Endodermal cell (in vitro differentiated cells): Measurements from ENCODE around the gene CORO2B. TPM values are rescaled to one million over a fixed set of nuclear protein-coding genes. Genes with fewer than 3 reads are reported as not detected.

Experiments
- DNase-seq: peaks from one replicate; pipeline ENCODE4 v3.0.0-alpha.2; 2017
- H3K27ac ChIP-seq: 2 replicates; pipeline ENCODE4 v1.5.1; 2013; ENCODE audit warnings: mild to moderate bottlenecking, low read depth, low read length, moderate library complexity
- H3K27me3 ChIP-seq: 2 replicates; pipeline ENCODE4 v1.6.1; 2013; ENCODE audit warnings: mild to moderate bottlenecking, low read length, moderate library complexity; ENCODE audit not compliant: insufficient read depth, control insufficient read depth, poor library complexity, severe bottlenecking
- H3K36me3 ChIP-seq: 2 replicates; pipeline ENCODE4 v1.7.0; 2013; ENCODE audit warnings: mild to moderate bottlenecking, low read length, moderate library complexity; ENCODE audit not compliant: control insufficient read depth, insufficient read depth
- H3K4me1 ChIP-seq: one replicate; pipeline ENCODE4 v1.7.0; 2013; ENCODE audit warnings: low read length; ENCODE audit not compliant: control insufficient read depth, insufficient read depth
- H3K4me3 ChIP-seq: 2 replicates; pipeline ENCODE4 v1.5.1; 2013; ENCODE audit warnings: mild to moderate bottlenecking, low read length, moderate library complexity
- H3K9ac ChIP-seq: 2 replicates; pipeline ENCODE4 v1.6.1; 2013; ENCODE audit warnings: mild to moderate bottlenecking, low read length, moderate library complexity; ENCODE audit not compliant: poor library complexity, severe bottlenecking; ENCODE audit errors: extremely low read depth
- H3K9me3 ChIP-seq: 2 replicates; pipeline ENCODE4 v1.6.1; 2013; ENCODE audit warnings: mild to moderate bottlenecking, low read length, moderate library complexity; ENCODE audit not compliant: control insufficient read depth
- H3K27ac Mint-ChIP-seq: 2 replicates; pipeline ENCODE4 v1.8.0; 2020; ENCODE audit warnings: mixed read lengths
- H3K27me3 Mint-ChIP-seq: 2 replicates; pipeline ENCODE4 v1.8.0; 2021; ENCODE audit warnings: mild to moderate bottlenecking, mixed read lengths; ENCODE audit not compliant: insufficient read depth
- H3K36me3 Mint-ChIP-seq: 2 replicates; pipeline ENCODE4 v1.8.0; 2020; ENCODE audit warnings: low read depth, mixed read lengths
- H3K4me1 Mint-ChIP-seq: 2 replicates; pipeline ENCODE4 v1.8.0; 2020; ENCODE audit warnings: mixed read lengths
- H3K4me3 Mint-ChIP-seq: 2 replicates; pipeline ENCODE4 v1.8.0; 2020; ENCODE audit warnings: mild to moderate bottlenecking, moderate library complexity, mixed read lengths
- H3K9me3 Mint-ChIP-seq: 2 replicates; pipeline ENCODE4 v1.8.0; 2020; ENCODE audit warnings: mild to moderate bottlenecking, mixed read lengths
- CTCF ChIP-seq: fragments of 200-600 bp; sonication (generic); conservative IDR thresholded peaks from 2 replicates; pipeline ENCODE4 v1.5.0; 2021; ENCODE audit warnings: antibody characterized with exemption, mild to moderate bottlenecking
- WGBS, 2 experiments: methylation state at CpG; one replicate each; pipeline versions ENCODE4 v1.1.5 to v1.1.7; 2013; ENCODE audit warnings: missing lambda C conversion rate in 2 of 2, mixed read lengths in 1 of 2; ENCODE audit not compliant: insufficient coverage in 1 of 2, insufficient read length in 1 of 2; 5-methylcytosine and 5-hydroxymethylcytosine counted together
- total RNA-seq, 2 donors: library from RNA; stranded (reverse); fragmentation: NEBNext Ultra II Directional in 1 of 2; extraction: Animal tissue kit (Norgen Biotek cat#: 25700) in 1 of 2; gene quantifications; 2 replicates in 1 of 2; 3 replicates in 1 of 2; pipeline ENCODE4 v1.2.1, GENCODE V29; 2021

Gene CORO2B
- total RNA-seq, 2 donors from 2014 or later, result 1.1 to 1.2 TPM

- DNase-seq, result no peak
- Mint-ChIP-seq H3K27ac (no peak overlapping the region), H3K27me3 (peaks cover 3% of the 10 kb centered on the region), H3K4me3 (no peak overlapping the region), H3K9me3 (no peaks in the 10 kb centered on the region), H3K36me3 (no peaks in the 10 kb centered on the region), H3K4me1 (peaks cover 11% of the 10 kb centered on the region)
- H3K4me3 ChIP-seq, result no peak overlapping the region
- no peaks in the 10 kb centered on the region for H3K4me1 ChIP-seq
- no peaks in the 10 kb centered on the region for H3K27me3 ChIP-seq
- H3K27ac ChIP-seq, result no peak overlapping the region
- no peak for TF ChIP-seq CTCF
- H3K9me3 ChIP-seq, result no peaks in the 10 kb centered on the region
- H3K36me3 ChIP-seq, result no peaks in the 10 kb centered on the region
- 54 to 86% methylated on average over 2 to 3 of the region's 3 CpGs for WGBS, 2 experiments
- H3K9ac ChIP-seq, result no peak overlapping the region
Observed at GRCh38 chr15:68567345-68567744, 11.4 kb upstream of the CORO2B start.

GRCh38 chr15:68570974-68571373 is 7.8 kb upstream of the CORO2B start:
- Histone ChIP-seq H3K4me3 (no peak overlapping the region), H3K9me3 (no peaks in the 10 kb centered on the region), H3K9ac (no peak overlapping the region), H3K27ac (no peak overlapping the region), H3K27me3 (peaks cover under 1% of the 10 kb centered on the region), H3K36me3 (no peaks in the 10 kb centered on the region), H3K4me1 (no peaks in the 10 kb centered on the region)
- Mint-ChIP-seq H3K9me3 (no peaks in the 10 kb centered on the region), H3K4me3 (no peak overlapping the region), H3K4me1 (peaks cover 19% of the 10 kb centered on the region), H3K36me3 (no peaks in the 10 kb centered on the region), H3K27ac (no peak overlapping the region), H3K27me3 (peaks cover 19% of the 10 kb centered on the region)
- no peak for DNase-seq
- WGBS, 2 experiments, result 84 to 100% methylated on average over 1 of the region's 1 CpG
- TF ChIP-seq CTCF, result no peak

GRCh38 chr15:68571582-68571981 is 7.2 kb upstream of the CORO2B start:
- H3K36me3 Mint-ChIP-seq, result no peaks in the 10 kb centered on the region
- Histone ChIP-seq H3K9ac (no peak overlapping the region), H3K27ac (no peak overlapping the region), H3K4me1 (no peaks in the 10 kb centered on the region), H3K9me3 (no peaks in the 10 kb centered on the region), H3K36me3 (no peaks in the 10 kb centered on the region), H3K4me3 (no peak overlapping the region), H3K27me3 (peaks cover 6% of the 10 kb centered on the region)
- no peak for TF ChIP-seq CTCF
- no peaks in the 10 kb centered on the region for H3K9me3 Mint-ChIP-seq
- H3K27ac Mint-ChIP-seq, result no peak overlapping the region
- H3K4me3 Mint-ChIP-seq, result no peak overlapping the region
- no peak for DNase-seq
- WGBS, 2 experiments, result 89 to 90% methylated on average over 4 of the region's 4 CpGs
- peaks cover 19% of the 10 kb centered on the region for H3K4me1 Mint-ChIP-seq
- H3K27me3 Mint-ChIP-seq, result peaks cover 25% of the 10 kb centered on the region
